HepG2 (cell line): ENCODE results near the gene SPATA25. TPM values are rescaled to one million over a fixed set of nuclear protein-coding genes. Genes with fewer than 3 reads are reported as not detected.
A peak's percentile ranks its signal among the peaks of the same experiment; 100 is the strongest.

Source experiments
- DPF2 ChIP-seq: sonication (generic); formaldehyde crosslinking; IDR thresholded peaks from 2 replicates; pipeline ENCODE4 v1.4.0; 2020; ENCODE audit warnings: mild to moderate bottlenecking, low read depth, missing genetic modification reagents, borderline replicate concordance
- SP1 ChIP-seq, 2 experiments: fragments of 450-650 bp in 1 of 2; sonication (generic) in 1 of 2; formaldehyde crosslinking in 1 of 2; IDR thresholded peaks; 2 replicates each; pipeline versions ENCODE4 v1.4.0 to v1.6.1; 2016 to 2020; ENCODE audit warnings: missing genetic modification reagents in 1 of 2
- ZNF557 ChIP-seq: sonication (generic); formaldehyde crosslinking; IDR thresholded peaks from 2 replicates; pipeline ENCODE4 v1.4.0; 2020; ENCODE audit warnings: missing genetic modification reagents
- ZNF563 ChIP-seq: sonication (generic); formaldehyde crosslinking; IDR thresholded peaks from 2 replicates; pipeline ENCODE4 v1.8.0; 2022; ENCODE audit warnings: mild to moderate bottlenecking, moderate library complexity, missing genetic modification reagents
- ZNF678 ChIP-seq: sonication (generic); formaldehyde crosslinking; IDR thresholded peaks from 2 replicates; pipeline ENCODE4 v1.4.0; 2020; ENCODE audit warnings: mild to moderate bottlenecking, missing genetic modification reagents
- ZNF772 ChIP-seq: sonication (generic); formaldehyde crosslinking; IDR thresholded peaks from 2 replicates; pipeline ENCODE4 v1.5.0; 2020; ENCODE audit warnings: mild to moderate bottlenecking, missing genetic modification reagents
- ZSCAN22 ChIP-seq: sonication (generic); formaldehyde crosslinking; IDR thresholded peaks from 2 replicates; pipeline ENCODE4 v1.4.0; 2020; ENCODE audit warnings: mild to moderate bottlenecking, missing genetic modification reagents
- polyA plus RNA-seq, 8 experiments: library from polyadenylated mRNA; depleted of rRNA in 3 of 8; stranded (reverse) in 7 of 8; unstranded in 1 of 8; fragments of >200 nt; fragmentation: Illumina TruSeq in 4 of 8; extraction: Trizol in 4 of 8; gene quantifications; 2 replicates each; pipeline versions ENCODE4 v1.2.1 to v1.2.3, GENCODE V29; 2011 to 2016; ENCODE audit warnings: low read depth in 4 of 8, missing spikeins in 1 of 8, mixed read lengths in 1 of 8; ENCODE audit not compliant: insufficient read depth in 1 of 8
- total RNA-seq, 5 experiments: library from RNA; depleted of rRNA; stranded (reverse); fragments of >200 nt; fragmentation: Illumina TruSeq; extraction: Trizol; gene quantifications; 2 replicates each; pipeline ENCODE4 v1.2.3, GENCODE V29; 2016; ENCODE audit warnings: low read depth in 1 of 5
- TF ChIP-seq, protein P1 (sequence below): sonication (generic); formaldehyde crosslinking; conservative IDR thresholded peaks from 2 replicates; pipeline ENCODE4 v1.8.1; 2023; ENCODE audit warnings: missing genetic modification reagents
- TF ChIP-seq, protein P2 (sequence below): sonication (generic); formaldehyde crosslinking; IDR thresholded peaks from 2 replicates; pipeline ENCODE4 v1.8.1; 2023; ENCODE audit warnings: mild to moderate bottlenecking, inconsistent platforms, moderate library complexity, missing genetic modification reagents, borderline replicate concordance
- TF ChIP-seq, protein P3 (sequence below): sonication (generic); formaldehyde crosslinking; IDR thresholded peaks from 2 replicates; pipeline ENCODE4 v1.5.0; 2020; ENCODE audit warnings: missing genetic modification reagents
- TF ChIP-seq, protein P4 (sequence below): sonication (generic); formaldehyde crosslinking; IDR thresholded peaks from 2 replicates; pipeline ENCODE4 v1.4.0; 2020; ENCODE audit warnings: missing genetic modification reagents
- TF ChIP-seq, protein P5 (sequence below): sonication (generic); formaldehyde crosslinking; IDR thresholded peaks from 2 replicates; pipeline ENCODE4 v1.5.1; 2020; ENCODE audit warnings: mild to moderate bottlenecking, missing genetic modification reagents, borderline replicate concordance
- TF ChIP-seq, protein P6 (sequence below): IDR thresholded peaks from 2 replicates; pipeline ENCODE4 v1.6.1; 2016; ENCODE audit warnings: low read depth, borderline replicate concordance

The SPATA25 gene
- total and polyA plus RNA-seq, 2 of the 13 experiments (the other 11 are each of a cell fraction or from before 2014, with no cell fraction given): 4.8 to 7.6 TPM

DNA sequence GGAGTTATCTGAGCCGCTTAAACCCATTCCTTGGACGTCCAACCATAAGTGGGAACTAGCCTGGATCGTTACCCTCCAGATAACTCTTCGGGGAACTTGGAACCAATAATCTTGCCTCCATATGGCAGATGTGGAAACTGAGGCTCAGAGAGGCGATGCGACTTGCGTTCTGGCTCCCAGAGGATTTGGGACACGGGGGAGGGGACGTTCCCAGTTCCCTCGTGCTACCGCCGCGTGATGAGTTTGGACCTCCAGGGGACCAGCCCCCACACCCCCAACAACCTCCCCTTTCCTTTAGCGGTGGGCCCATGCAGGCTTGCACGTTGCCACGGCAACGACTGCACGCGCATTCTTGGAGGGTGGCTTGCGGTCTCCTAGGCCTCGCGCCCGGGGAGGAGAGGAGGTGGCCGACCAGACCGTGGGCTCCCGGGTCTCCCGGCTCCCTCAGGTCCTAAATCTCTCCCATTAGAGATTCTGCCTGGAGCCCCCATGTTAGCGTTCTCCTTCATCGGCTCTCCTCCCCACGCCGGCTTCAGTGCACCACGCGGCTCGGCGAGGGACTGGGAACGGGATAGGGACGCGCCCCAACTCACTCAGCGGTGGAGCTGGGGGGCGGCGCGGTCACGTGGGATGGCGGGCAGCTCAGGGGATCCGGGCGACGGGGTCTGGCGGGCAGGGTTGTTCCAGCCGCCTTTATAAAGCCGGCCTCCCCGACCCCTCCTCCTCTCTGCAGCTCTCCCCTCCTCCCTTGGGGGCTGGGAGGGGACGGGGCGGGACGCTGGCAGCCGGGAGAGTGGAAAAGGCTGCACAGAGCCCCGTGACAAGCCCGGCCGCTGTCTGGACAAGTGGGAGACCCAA, 24.3 kb upstream of the SPATA25 start, which contains the start of gene PLTP (continued):
- TF ChIP-seq, protein P1, sequence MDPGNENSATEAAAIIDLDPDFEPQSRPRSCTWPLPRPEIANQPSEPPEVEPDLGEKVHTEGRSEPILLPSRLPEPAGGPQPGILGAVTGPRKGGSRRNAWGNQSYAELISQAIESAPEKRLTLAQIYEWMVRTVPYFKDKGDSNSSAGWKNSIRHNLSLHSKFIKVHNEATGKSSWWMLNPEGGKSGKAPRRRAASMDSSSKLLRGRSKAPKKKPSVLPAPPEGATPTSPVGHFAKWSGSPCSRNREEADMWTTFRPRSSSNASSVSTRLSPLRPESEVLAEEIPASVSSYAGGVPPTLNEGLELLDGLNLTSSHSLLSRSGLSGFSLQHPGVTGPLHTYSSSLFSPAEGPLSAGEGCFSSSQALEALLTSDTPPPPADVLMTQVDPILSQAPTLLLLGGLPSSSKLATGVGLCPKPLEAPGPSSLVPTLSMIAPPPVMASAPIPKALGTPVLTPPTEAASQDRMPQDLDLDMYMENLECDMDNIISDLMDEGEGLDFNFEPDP (CRISPR knock-in tag): no peak
- no peak for TF ChIP-seq ZNF557 (CRISPR knock-in tag)
- TF ChIP-seq, protein P2, sequence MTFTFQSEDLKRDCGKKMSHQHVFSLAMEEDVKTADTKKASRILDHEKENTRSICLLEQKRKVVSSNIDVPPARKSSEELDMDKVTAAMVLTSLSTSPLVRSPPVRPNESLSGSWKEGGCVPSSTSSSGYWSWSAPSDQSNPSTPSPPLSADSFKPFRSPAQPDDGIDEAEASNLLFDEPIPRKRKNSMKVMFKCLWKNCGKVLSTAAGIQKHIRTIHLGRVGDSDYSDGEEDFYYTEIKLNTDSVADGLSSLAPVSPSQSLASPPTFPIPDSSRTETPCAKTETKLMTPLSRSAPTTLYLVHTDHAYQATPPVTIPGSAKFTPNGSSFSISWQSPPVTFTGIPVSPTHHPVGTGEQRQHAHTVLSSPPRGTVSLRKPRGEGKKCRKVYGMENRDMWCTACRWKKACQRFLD (CRISPR knock-in tag): no peak
- TF ChIP-seq, protein P3, sequence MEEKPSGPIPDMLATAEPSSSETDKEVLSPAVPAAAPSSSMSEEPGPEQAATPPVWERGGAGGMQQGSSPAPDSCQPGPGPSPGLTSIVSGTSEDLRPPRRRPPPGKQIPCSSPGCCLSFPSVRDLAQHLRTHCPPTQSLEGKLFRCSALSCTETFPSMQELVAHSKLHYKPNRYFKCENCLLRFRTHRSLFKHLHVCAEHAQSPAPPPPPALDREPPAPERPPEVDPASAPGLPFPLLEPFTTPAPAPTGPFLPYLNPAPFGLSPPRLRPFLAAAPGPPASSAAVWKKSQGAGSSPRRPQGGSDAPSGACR (CRISPR knock-in tag): no peak
- TF ChIP-seq, protein P4, sequence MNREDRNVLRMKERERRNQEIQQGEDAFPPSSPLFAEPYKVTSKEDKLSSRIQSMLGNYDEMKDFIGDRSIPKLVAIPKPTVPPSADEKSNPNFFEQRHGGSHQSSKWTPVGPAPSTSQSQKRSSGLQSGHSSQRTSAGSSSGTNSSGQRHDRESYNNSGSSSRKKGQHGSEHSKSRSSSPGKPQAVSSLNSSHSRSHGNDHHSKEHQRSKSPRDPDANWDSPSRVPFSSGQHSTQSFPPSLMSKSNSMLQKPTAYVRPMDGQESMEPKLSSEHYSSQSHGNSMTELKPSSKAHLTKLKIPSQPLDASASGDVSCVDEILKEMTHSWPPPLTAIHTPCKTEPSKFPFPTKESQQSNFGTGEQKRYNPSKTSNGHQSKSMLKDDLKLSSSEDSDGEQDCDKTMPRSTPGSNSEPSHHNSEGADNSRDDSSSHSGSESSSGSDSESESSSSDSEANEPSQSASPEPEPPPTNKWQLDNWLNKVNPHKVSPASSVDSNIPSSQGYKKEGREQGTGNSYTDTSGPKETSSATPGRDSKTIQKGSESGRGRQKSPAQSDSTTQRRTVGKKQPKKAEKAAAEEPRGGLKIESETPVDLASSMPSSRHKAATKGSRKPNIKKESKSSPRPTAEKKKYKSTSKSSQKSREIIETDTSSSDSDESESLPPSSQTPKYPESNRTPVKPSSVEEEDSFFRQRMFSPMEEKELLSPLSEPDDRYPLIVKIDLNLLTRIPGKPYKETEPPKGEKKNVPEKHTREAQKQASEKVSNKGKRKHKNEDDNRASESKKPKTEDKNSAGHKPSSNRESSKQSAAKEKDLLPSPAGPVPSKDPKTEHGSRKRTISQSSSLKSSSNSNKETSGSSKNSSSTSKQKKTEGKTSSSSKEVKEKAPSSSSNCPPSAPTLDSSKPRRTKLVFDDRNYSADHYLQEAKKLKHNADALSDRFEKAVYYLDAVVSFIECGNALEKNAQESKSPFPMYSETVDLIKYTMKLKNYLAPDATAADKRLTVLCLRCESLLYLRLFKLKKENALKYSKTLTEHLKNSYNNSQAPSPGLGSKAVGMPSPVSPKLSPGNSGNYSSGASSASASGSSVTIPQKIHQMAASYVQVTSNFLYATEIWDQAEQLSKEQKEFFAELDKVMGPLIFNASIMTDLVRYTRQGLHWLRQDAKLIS (CRISPR knock-in tag): no peak
- TF ChIP-seq, protein P5, sequence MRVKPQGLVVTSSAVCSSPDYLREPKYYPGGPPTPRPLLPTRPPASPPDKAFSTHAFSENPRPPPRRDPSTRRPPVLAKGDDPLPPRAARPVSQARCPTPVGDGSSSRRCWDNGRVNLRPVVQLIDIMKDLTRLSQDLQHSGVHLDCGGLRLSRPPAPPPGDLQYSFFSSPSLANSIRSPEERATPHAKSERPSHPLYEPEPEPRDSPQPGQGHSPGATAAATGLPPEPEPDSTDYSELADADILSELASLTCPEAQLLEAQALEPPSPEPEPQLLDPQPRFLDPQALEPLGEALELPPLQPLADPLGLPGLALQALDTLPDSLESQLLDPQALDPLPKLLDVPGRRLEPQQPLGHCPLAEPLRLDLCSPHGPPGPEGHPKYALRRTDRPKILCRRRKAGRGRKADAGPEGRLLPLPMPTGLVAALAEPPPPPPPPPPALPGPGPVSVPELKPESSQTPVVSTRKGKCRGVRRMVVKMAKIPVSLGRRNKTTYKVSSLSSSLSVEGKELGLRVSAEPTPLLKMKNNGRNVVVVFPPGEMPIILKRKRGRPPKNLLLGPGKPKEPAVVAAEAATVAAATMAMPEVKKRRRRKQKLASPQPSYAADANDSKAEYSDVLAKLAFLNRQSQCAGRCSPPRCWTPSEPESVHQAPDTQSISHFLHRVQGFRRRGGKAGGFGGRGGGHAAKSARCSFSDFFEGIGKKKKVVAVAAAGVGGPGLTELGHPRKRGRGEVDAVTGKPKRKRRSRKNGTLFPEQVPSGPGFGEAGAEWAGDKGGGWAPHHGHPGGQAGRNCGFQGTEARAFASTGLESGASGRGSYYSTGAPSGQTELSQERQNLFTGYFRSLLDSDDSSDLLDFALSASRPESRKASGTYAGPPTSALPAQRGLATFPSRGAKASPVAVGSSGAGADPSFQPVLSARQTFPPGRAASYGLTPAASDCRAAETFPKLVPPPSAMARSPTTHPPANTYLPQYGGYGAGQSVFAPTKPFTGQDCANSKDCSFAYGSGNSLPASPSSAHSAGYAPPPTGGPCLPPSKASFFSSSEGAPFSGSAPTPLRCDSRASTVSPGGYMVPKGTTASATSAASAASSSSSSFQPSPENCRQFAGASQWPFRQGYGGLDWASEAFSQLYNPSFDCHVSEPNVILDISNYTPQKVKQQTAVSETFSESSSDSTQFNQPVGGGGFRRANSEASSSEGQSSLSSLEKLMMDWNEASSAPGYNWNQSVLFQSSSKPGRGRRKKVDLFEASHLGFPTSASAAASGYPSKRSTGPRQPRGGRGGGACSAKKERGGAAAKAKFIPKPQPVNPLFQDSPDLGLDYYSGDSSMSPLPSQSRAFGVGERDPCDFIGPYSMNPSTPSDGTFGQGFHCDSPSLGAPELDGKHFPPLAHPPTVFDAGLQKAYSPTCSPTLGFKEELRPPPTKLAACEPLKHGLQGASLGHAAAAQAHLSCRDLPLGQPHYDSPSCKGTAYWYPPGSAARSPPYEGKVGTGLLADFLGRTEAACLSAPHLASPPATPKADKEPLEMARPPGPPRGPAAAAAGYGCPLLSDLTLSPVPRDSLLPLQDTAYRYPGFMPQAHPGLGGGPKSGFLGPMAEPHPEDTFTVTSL (CRISPR knock-in tag): no peak
- TF ChIP-seq ZSCAN22 (CRISPR knock-in tag): no peak
- TF ChIP-seq, protein P6, sequence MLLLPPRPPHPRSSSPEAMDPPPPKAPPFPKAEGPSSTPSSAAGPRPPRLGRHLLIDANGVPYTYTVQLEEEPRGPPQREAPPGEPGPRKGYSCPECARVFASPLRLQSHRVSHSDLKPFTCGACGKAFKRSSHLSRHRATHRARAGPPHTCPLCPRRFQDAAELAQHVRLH (CRISPR knock-in tag): no peak
- TF ChIP-seq ZNF678 (CRISPR knock-in tag): peak; percentile 89; the same call in 1 of the 2 replicates
- no peak for TF ChIP-seq ZNF563 (CRISPR knock-in tag)
- TF ChIP-seq SP1 (IDR thresholded peaks at IDR 0.05): no peak
- TF ChIP-seq SP1 (CRISPR knock-in tag; IDR thresholded peaks at IDR 0.05): no peak; the same call in 1 of the 2 replicates
- TF ChIP-seq ZNF772 (CRISPR knock-in tag): 0 out of 2 replicates have a peak, but pooled peaks have one; percentile 27
- TF ChIP-seq DPF2 (CRISPR knock-in tag): 0 out of 2 replicates have a peak, but pooled peaks have one; percentile 29
